ENCODE measurements around the gene EMP3.

Gene EMP3

GRCh38 chr19:48318286-48318987, 6.9 kb upstream of the EMP3 start:
- DNase-seq = no peak

GRCh38 chr19:48319647-48320541, 5.5 kb upstream of the EMP3 start:
- DNase-seq = peak; percentile 81

- peak; percentile 93 for DNase-seq
Observed at GRCh38 chr19:48321372-48321621, 4.1 kb upstream of the EMP3 start.

- peak; percentile 95 for DNase-seq
Observed at GRCh38 chr19:48321622-48322591, 3.4 kb upstream of the EMP3 start.

- DNase-seq = peak; percentile 53
Observed at GRCh38 chr19:48329167-48329891, 4.0 kb downstream of the EMP3 start.

GRCh38 chr19:48330012-48330681, 4.8 kb downstream of the EMP3 start:
- DNase-seq = peak; percentile 87

GRCh38 chr19:48332351-48332661, 7.0 kb downstream of the EMP3 start:
- no peak for DNase-seq

- peak; percentile 93 for DNase-seq
Observed at GRCh38 chr19:48332662-48333466, 7.5 kb downstream of the EMP3 start.

- peak; percentile 91 for DNase-seq
Observed at GRCh38 chr19:48333467-48334384, 8.4 kb downstream of the EMP3 start.

GRCh38 chr19:48338253-48338755, 13.0 kb downstream of the EMP3 start:
- DNase-seq = no peak

- DNase-seq = no peak
Observed at GRCh38 chr19:48338802-48339503, 13.6 kb downstream of the EMP3 start.

GRCh38 chr19:48340995-48341394, 15.6 kb downstream of the EMP3 start:
- no peak for DNase-seq

GRCh38 chr19:48341515-48342413, 16.4 kb downstream of the EMP3 start:
- no peak for DNase-seq

GRCh38 chr19:48342414-48342738, 17.0 kb downstream of the EMP3 start:
- no peak for DNase-seq

- no peak for DNase-seq
Observed at GRCh38 chr19:48342841-48343540, 17.6 kb downstream of the EMP3 start.

GRCh38 chr19:48344892-48345291, 19.5 kb downstream of the EMP3 start:
- DNase-seq = no peak

- no peak for DNase-seq
Observed at GRCh38 chr19:48346191-48346590, 20.8 kb downstream of the EMP3 start.

- no peak for DNase-seq
Observed at GRCh38 chr19:48348045-48348444, 22.7 kb downstream of the EMP3 start.
